ENCODE data around the gene INSR. TPM values are rescaled to one million over a fixed set of nuclear protein-coding genes. Genes with fewer than 3 reads are reported as not detected.

The INSR gene
- total and polyA plus RNA-seq, 2 of the 8 experiments (the other 6 are each of a cell fraction or from before 2014, with no cell fraction given): 13.1 to 48.7 TPM

DNA sequence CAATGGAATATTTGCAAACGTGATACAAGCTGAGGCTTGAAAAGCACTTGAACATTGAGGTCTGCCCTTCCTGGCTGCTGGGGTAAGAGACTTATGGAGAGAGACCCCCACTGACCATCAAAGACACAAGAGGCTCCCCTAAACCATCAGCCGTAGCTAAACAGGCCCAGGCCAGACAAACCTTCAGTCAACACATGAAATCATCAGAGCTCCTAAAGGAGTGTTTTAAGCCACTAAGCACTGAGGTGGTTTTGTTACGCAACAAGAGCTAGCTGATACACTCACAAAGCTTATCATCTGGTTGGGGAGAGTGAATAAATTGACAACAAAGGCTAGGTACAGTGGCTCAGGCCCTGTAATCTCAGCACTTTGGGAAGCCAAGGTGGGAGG lies 114.3 kb downstream of the INSR start:
- Histone ChIP-seq H3K36me3 (ENCODE audit: control insufficient read depth in 2 of 4, insufficient read depth in 4 of 4, low read length in 3 of 4) (peaks cover 0 to 11% (median 4%) of the 10 kb centered on the region in 4 experiments; a peak in 4 of 8 replicates), H2BK20ac (ENCODE audit: low read length) (no peak overlapping the region), H3K27me3 (replicated peaks in 1 of 4; ENCODE audit: control insufficient read depth in 3 of 4, extremely low read depth in 1 of 4, insufficient read depth in 3 of 4, low read length in 3 of 4) (no peaks in the 10 kb centered on the region), H4K8ac (ENCODE audit: extremely low read depth, insufficient read depth, low read length) (no peak overlapping the region), H2BK12ac (ENCODE audit: low read depth, low read length) (no peak overlapping the region), H2AK5ac (ENCODE audit: low read depth, low read length) (no peak overlapping the region), H4K5ac (ENCODE audit: insufficient read length, low read depth, low read length) (no peak overlapping the region), H3K23ac (ENCODE audit: insufficient read length) (no peak overlapping the region), H3K79me2 (ENCODE audit: control insufficient read depth in 1 of 2, insufficient read depth in 2 of 2, low read length in 2 of 2) (no peaks in the 10 kb centered on the region; a peak in 1 of 4 replicates), H2BK15ac (ENCODE audit: low read length) (no peak overlapping the region), H4K91ac (replicated peaks; ENCODE audit: insufficient read length, low read length) (no peak overlapping the region), H3K4me2 (ENCODE audit: insufficient read depth in 1 of 2, low read depth in 2 of 2, low read length in 2 of 2) (no peak overlapping the region), H3K79me1 (ENCODE audit: low read depth, low read length) (no peaks in the 10 kb centered on the region; the same call in 1 of the 2 replicates), H3K9me3 (ENCODE audit: insufficient read depth in 2 of 2, low read depth in 1 of 2, low read length in 1 of 2) (no peaks in the 10 kb centered on the region), H3K27ac (ENCODE audit: low read depth, low read length) (no peak overlapping the region), H4K20me1 (replicated peaks in 1 of 2; ENCODE audit: control insufficient read depth in 1 of 2, insufficient read depth in 2 of 2, low read length in 2 of 2) (no peaks in the 10 kb centered on the region), H3K23me2 (ENCODE audit: low read depth, low read length) (no peaks in the 10 kb centered on the region; the same call in 1 of the 2 replicates), H2BK5ac (ENCODE audit: low read depth, low read length) (no peak overlapping the region), H3K4me1 (replicated peaks in 1 of 4; ENCODE audit: control insufficient read depth in 3 of 4, insufficient read depth in 4 of 4, low read length in 3 of 4) (no peaks in the 10 kb centered on the region), H3K14ac (ENCODE audit: insufficient read length) (no peak overlapping the region), H3K4me3 (ENCODE audit: extremely low read depth in 1 of 4, insufficient read depth in 2 of 4, low read depth in 3 of 4, low read length in 4 of 4) (no peak overlapping the region), H3K4ac (replicated peaks; ENCODE audit: insufficient read length, low read depth, low read length) (no peak overlapping the region), H2AFZ (ENCODE audit: low read length) (no peak overlapping the region), H2BK120ac (replicated peaks; ENCODE audit: low read depth, low read length) (no peak overlapping the region), H3K18ac (ENCODE audit: extremely low read depth, low read length) (no peak overlapping the region), H3K9ac (replicated peaks in 1 of 4; ENCODE audit: extremely low read depth in 1 of 4, low read depth in 3 of 4, low read length in 3 of 4) (no peak overlapping the region), H3K56ac (replicated peaks; ENCODE audit: insufficient read length, low read depth, low read length) (no peak overlapping the region)
- POLR2A ChIA-PET (ENCODE audit: partially characterized antibody): no interaction called here
- no peak for FAIRE-seq
- DNase-seq (ENCODE audit: low read depth in 1 of 2, low spot score in 2 of 2): no peak
- 87% methylated on average over 3 of the region's 3 CpGs; no CpG with 5 or more reads in 1 of the 2 experiments for WGBS, 2 experiments (ENCODE audit: extremely low coverage in 1 of 2, insufficient coverage in 1 of 2, insufficient read length in 1 of 2, insufficient replicate concordance in 2 of 2, low coverage in 1 of 2, low lambda C conversion rate in 2 of 2, missing lambda C conversion rate in 1 of 2)
- CTCF ChIA-PET (ENCODE audit: partially characterized antibody): interaction anchor here (0.6 to 1.7 kb wide), 2 partner anchors 12 to 162 kb away, joined by 3 read pairs; no protein-coding TSS in a partner anchor
- TF ChIP-seq TAF7 (optimal IDR thresholded peaks at IDR 0.05; ENCODE audit: borderline replicate concordance, low read depth, low read length) (no peak), RBBP5 (IDR thresholded peaks at IDR 0.05; ENCODE audit: borderline replicate concordance, low read depth, low read length) (no peak), CEBPB (IDR thresholded peaks at IDR 0.05; ENCODE audit: low read depth, low read length) (no peak), EP300 (IDR thresholded peaks at IDR 0.05; ENCODE audit: borderline replicate concordance in 1 of 2, low read depth in 2 of 2, low read length in 2 of 2) (no peak)
- TF ChIP-seq, protein P1, sequence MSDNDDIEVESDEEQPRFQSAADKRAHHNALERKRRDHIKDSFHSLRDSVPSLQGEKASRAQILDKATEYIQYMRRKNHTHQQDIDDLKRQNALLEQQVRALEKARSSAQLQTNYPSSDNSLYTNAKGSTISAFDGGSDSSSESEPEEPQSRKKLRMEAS (IDR thresholded peaks at IDR 0.05): no peak
- TF ChIP-seq, protein P2, sequence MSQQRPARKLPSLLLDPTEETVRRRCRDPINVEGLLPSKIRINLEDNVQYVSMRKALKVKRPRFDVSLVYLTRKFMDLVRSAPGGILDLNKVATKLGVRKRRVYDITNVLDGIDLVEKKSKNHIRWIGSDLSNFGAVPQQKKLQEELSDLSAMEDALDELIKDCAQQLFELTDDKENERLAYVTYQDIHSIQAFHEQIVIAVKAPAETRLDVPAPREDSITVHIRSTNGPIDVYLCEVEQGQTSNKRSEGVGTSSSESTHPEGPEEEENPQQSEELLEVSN (IDR thresholded peaks at IDR 0.05): no peak

Measured in H1 (cell line).